ENCODE measurements around the gene RASSF8.

RASSF8 gene

DNA sequence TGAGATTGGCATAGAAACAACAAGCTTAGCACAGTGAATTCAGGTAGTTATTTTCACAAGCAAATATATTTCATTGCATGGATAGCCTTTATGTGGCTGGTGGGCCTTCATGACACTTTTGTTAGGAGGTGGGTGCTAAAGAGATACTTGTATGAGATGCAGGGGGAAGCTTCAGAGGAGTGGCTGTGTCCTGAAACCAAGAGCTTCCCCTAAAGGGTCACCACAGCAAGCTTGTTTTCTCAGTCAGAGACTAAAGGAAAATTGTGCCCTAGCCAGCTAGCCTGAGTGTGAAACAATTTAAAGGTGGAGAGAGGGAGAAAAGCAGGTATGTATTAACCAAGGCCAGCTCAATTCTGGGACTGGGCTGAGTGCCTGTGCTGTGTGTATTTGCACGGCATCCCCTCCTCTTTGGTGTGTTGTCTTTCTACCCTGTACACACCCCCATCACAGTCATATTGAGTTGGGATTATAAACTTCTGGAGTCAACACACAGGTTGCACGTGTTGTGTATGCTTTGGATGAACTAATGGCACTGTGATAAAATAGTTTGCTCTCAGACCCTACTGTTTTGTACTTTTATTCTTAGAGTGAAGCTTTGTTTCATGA lies 79.2 kb downstream of the RASSF8 start:
- no peak for ATAC-seq
- TF ChIP-seq, protein P1, sequence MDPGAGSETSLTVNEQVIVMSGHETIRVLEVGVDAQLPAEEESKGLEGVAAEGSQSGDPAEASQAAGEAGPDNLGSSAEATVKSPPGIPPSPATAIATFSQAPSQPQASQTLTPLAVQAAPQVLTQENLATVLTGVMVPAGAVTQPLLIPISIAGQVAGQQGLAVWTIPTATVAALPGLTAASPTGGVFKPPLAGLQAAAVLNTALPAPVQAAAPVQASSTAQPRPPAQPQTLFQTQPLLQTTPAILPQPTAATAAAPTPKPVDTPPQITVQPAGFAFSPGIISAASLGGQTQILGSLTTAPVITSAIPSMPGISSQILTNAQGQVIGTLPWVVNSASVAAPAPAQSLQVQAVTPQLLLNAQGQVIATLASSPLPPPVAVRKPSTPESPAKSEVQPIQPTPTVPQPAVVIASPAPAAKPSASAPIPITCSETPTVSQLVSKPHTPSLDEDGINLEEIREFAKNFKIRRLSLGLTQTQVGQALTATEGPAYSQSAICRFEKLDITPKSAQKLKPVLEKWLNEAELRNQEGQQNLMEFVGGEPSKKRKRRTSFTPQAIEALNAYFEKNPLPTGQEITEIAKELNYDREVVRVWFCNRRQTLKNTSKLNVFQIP (CRISPR knock-in tag; IDR thresholded peaks at IDR 0.05; ENCODE audit: borderline replicate concordance, low read depth): no peak
- TF ChIP-seq ZNF70 (CRISPR knock-in tag; IDR thresholded peaks at IDR 0.05): no peak
- no peak for TF ChIP-seq ZFP3 (CRISPR knock-in tag; IDR thresholded peaks at IDR 0.05)
- no peak for TF ChIP-seq RARB (CRISPR knock-in tag; IDR thresholded peaks at IDR 0.05)
- TF ChIP-seq, protein P2, sequence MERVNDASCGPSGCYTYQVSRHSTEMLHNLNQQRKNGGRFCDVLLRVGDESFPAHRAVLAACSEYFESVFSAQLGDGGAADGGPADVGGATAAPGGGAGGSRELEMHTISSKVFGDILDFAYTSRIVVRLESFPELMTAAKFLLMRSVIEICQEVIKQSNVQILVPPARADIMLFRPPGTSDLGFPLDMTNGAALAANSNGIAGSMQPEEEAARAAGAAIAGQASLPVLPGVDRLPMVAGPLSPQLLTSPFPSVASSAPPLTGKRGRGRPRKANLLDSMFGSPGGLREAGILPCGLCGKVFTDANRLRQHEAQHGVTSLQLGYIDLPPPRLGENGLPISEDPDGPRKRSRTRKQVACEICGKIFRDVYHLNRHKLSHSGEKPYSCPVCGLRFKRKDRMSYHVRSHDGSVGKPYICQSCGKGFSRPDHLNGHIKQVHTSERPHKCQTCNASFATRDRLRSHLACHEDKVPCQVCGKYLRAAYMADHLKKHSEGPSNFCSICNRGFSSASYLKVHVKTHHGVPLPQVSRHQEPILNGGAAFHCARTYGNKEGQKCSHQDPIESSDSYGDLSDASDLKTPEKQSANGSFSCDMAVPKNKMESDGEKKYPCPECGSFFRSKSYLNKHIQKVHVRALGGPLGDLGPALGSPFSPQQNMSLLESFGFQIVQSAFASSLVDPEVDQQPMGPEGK (CRISPR knock-in tag; IDR thresholded peaks at IDR 0.05; ENCODE audit: borderline replicate concordance): no peak
- no peak for TF ChIP-seq ESRRG (CRISPR knock-in tag; IDR thresholded peaks at IDR 0.05)
- TF ChIP-seq, protein P3, sequence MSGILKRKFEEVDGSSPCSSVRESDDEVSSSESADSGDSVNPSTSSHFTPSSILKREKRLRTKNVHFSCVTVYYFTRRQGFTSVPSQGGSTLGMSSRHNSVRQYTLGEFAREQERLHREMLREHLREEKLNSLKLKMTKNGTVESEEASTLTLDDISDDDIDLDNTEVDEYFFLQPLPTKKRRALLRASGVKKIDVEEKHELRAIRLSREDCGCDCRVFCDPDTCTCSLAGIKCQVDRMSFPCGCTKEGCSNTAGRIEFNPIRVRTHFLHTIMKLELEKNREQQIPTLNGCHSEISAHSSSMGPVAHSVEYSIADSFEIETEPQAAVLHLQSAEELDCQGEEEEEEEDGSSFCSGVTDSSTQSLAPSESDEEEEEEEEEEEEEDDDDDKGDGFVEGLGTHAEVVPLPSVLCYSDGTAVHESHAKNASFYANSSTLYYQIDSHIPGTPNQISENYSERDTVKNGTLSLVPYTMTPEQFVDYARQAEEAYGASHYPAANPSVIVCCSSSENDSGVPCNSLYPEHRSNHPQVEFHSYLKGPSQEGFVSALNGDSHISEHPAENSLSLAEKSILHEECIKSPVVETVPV (CRISPR knock-in tag; IDR thresholded peaks at IDR 0.05): no peak
- TF ChIP-seq, protein P4, sequence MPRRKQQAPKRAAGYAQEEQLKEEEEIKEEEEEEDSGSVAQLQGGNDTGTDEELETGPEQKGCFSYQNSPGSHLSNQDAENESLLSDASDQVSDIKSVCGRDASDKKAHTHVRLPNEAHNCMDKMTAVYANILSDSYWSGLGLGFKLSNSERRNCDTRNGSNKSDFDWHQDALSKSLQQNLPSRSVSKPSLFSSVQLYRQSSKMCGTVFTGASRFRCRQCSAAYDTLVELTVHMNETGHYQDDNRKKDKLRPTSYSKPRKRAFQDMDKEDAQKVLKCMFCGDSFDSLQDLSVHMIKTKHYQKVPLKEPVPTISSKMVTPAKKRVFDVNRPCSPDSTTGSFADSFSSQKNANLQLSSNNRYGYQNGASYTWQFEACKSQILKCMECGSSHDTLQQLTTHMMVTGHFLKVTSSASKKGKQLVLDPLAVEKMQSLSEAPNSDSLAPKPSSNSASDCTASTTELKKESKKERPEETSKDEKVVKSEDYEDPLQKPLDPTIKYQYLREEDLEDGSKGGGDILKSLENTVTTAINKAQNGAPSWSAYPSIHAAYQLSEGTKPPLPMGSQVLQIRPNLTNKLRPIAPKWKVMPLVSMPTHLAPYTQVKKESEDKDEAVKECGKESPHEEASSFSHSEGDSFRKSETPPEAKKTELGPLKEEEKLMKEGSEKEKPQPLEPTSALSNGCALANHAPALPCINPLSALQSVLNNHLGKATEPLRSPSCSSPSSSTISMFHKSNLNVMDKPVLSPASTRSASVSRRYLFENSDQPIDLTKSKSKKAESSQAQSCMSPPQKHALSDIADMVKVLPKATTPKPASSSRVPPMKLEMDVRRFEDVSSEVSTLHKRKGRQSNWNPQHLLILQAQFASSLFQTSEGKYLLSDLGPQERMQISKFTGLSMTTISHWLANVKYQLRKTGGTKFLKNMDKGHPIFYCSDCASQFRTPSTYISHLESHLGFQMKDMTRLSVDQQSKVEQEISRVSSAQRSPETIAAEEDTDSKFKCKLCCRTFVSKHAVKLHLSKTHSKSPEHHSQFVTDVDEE (CRISPR knock-in tag; IDR thresholded peaks at IDR 0.05): no peak

DNA sequence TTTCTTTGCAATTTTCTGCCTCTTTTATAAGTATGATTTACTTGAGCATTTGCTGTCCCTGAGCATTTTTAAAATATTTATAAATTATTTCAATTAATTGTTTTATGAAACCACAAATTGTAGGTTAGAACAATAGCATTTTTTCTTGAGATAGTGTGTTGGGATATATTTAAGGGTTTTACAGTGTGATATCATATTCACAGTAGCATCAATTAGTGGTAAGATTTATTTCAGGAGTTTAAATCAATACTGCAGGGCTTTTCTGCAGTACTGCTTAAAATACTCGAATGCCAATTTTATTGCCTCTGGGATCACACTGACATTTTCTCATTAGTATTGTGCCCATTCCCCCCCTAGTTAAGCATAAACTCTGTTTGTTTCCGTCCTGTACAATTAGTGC lies 84.2 kb downstream of the RASSF8 start:
- TF ChIP-seq, protein P4 (CRISPR knock-in tag; IDR thresholded peaks at IDR 0.05): no peak
- TF ChIP-seq TCF4 (CRISPR knock-in tag; IDR thresholded peaks at IDR 0.05; ENCODE audit: borderline replicate concordance) (no peak), ARNTL (CRISPR knock-in tag; IDR thresholded peaks at IDR 0.05; ENCODE audit: borderline replicate concordance, low read depth) (no peak), GLIS3 (CRISPR knock-in tag; IDR thresholded peaks at IDR 0.05) (no peak), CSDC2 (CRISPR knock-in tag; IDR thresholded peaks at IDR 0.05) (no peak), ZFP3 (CRISPR knock-in tag; IDR thresholded peaks at IDR 0.05) (no peak), SNAI2 (CRISPR knock-in tag; IDR thresholded peaks at IDR 0.05) (no peak), ISL1 (CRISPR knock-in tag; IDR thresholded peaks at IDR 0.05) (no peak), PPARA (CRISPR knock-in tag; IDR thresholded peaks at IDR 0.05; ENCODE audit: borderline replicate concordance) (no peak), ZNF8 (CRISPR knock-in tag; IDR thresholded peaks at IDR 0.05) (no peak), ZFP30 (CRISPR knock-in tag; IDR thresholded peaks at IDR 0.05) (no peak), ZNF565 (CRISPR knock-in tag; conservative IDR thresholded peaks at IDR 0.05; ENCODE audit: low read depth) (no peak), BACH2 (CRISPR knock-in tag; IDR thresholded peaks at IDR 0.05; ENCODE audit: borderline replicate concordance) (no peak), ZC3H10 (CRISPR knock-in tag; IDR thresholded peaks at IDR 0.05) (no peak), ZNF70 (CRISPR knock-in tag; IDR thresholded peaks at IDR 0.05) (no peak), TOX (CRISPR knock-in tag; IDR thresholded peaks at IDR 0.05; ENCODE audit: borderline replicate concordance) (no peak)
- TF ChIP-seq, protein P3 (CRISPR knock-in tag; IDR thresholded peaks at IDR 0.05): no peak
- TF ChIP-seq, protein P2 (CRISPR knock-in tag; IDR thresholded peaks at IDR 0.05; ENCODE audit: borderline replicate concordance): no peak
- TF ChIP-seq, protein P1 (CRISPR knock-in tag; IDR thresholded peaks at IDR 0.05; ENCODE audit: borderline replicate concordance, low read depth): no peak
- ATAC-seq: no peak

Data from SK-N-SH treated with all-trans-retinoic acid at 6 μM for 48 hours (cell line).